Measurements from ENCODE around the gene ARHGEF17.

Gene ARHGEF17

GRCh38 chr11:73356979-73357860, 49.1 kb downstream of the ARHGEF17 start:
- no peak for DNase-seq (ENCODE audit: low read depth)

DNA sequence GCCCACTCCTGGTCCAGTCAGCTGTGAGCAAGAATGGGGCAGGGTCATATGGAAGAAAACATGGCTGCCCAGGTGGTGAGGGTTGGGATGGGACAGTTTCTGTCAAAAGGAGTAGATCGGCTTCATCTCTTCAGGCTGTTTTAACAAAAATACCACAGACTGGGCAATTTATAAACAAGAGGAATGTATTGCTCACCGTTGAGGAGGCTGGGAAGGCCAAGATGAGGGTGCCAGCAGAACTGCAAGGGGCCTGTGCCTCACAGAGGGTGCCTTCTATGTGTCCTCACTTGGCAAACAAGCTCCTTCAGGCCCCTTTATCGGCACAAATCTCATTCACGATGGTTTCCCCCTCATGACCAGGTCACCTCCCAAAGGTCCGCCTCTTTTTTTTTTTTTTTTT, 50.0 kb downstream of the ARHGEF17 start:
- no peak for DNase-seq (ENCODE audit: low read depth)

DNA sequence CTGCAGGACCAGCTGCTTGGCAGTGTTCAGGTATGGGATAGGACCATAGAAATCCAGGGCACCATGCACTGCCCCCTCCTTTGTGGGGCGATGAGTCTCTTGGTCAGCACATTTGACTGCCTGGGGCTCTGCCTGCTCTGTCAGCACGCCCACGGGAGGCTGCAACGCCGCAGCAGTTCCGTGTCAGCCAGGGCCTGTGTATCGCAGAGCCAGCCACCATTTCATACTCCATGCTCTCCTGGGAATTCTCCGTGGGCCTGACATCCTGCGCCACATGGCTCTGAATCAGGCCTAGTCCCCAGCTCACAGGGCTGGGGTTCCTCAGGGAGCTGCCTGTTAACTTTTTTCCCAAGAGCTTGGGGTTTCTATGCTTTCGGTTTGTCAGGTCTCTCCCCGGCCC, 51.3 kb downstream of the ARHGEF17 start:
- DNase-seq (ENCODE audit: low read depth) = peak; percentile 42

DNA sequence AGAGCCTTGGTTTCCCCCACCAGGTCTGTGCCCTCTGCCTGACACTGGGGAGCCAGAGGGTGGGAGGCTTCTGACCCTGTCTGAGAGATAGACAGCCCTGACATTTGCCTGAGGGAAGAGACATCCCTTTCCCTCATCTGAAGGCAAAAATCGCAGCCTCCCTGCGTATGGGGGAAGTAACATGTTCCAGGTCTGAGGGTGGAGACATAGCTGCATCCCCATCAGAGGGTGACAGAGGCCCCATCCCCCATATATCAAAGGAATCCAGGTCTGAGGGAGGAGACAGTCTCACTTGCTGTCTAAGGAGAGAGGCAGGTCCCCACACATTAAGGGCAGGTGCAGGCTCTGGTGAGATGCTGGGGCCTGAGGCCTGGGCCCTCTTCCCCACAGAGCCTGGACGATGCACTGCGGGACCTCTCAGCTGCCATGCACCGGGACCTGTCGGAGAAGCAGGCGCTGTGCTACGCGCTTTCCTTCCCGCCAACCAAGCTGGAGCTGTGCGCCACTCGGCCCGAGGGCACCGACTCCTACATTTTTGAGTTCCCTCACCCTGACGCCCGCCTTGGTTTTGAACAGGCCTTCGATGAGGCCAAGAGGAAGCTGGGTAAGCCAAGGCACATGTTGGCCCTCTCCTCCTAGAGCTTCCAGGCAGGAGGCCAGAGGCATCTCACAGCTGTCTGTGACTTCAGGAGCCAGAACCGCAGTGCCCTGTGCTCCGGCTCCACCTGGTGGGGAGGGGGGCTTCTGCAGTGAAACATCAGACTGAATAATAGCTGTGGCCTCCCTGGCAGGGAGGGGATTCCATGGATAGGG, 52.1 kb downstream of the ARHGEF17 start:
- no peak for DNase-seq (ENCODE audit: low read depth)

GRCh38 chr11:73360743-73361369, 52.8 kb downstream of the ARHGEF17 start:
- DNase-seq (ENCODE audit: low read depth) = no peak

DNA sequence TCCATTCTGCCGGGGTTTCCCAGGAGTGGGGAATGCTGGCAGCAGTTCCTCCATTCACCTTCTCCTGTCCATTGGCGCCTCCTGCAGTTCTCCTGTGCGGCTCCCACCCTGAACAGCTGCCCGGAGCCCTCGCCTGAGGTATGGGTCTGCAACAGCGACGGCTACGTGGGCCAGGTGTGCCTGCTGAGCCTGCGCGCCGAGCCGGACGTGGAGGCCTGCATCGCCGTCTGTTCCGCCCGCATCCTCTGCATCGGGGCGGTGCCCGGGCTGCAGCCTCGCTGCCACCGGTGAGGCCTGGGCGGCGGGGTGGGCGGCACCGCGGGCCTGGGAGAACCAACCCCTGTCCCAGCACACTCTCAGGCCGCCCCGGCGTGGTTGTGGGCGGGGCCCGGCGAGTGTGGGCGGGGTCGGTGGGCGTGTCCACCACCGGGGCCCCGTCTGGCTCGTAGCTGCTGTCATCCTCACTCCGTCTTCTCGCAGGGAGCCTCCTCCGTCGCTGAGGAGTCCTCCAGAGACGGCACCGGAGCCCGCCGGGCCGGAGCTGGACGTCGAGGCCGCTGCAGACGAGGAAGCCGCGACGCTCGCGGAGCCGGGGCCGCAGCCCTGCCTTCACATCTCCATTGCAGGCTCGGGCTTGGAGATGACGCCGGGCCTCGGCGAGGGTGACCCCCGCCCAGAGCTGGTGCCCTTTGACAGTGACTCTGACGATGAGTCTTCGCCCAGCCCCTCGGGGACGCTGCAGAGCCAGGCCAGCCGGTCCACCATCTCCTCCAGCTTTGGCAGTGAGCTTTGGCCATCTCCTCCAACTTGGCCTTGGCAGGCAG, 54.1 kb downstream of the ARHGEF17 start:
- DNase-seq (ENCODE audit: low read depth) = no peak

DNA sequence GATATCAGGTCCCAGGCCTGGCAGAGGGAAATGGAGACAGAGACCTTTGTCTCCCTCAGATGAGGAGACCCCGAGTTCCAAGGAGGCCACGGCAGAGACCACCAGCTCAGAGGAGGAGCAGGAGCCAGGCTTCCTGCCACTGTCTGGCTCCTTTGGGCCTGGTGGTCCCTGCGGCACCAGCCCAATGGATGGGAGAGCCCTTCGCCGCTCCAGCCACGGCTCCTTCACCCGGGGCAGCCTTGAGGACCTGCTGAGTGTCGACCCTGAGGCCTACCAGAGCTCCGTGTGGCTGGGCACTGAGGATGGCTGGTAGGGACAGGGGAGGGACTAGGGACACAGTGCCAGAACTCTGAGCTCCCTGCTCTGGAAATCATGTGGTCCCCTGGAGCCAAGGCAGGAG, 55.1 kb downstream of the ARHGEF17 start:
- no peak for DNase-seq (ENCODE audit: low read depth)

GRCh38 chr11:73365352-73366264, 57.5 kb downstream of the ARHGEF17 start:
- no peak for DNase-seq (ENCODE audit: low read depth)

- no peak for DNase-seq (ENCODE audit: low read depth)
Measured at GRCh38 chr11:73366265-73366610, 58.2 kb downstream of the ARHGEF17 start.

DNA sequence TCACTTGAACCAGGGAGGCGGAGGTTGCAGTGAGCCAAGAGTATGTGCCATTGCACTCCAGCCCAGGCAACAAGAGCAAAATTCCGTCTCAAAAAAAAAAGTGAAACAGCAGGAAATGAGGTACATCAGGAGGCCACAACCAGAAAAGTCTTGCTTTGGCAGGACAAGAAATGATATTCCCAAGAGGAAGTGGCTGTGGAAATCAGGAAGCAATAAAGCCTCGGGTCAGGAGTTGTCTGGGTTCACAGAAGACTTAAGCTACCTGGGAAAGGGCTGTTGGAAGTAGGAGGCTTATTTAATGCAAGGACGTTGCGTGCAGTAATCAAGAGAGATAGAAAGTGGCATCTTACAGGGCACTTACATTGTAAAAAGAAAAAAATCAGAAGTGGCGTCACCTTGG, 58.9 kb downstream of the ARHGEF17 start:
- no peak for DNase-seq (ENCODE audit: low read depth)

GRCh38 chr11:73367482-73368024, 59.5 kb downstream of the ARHGEF17 start:
- DNase-seq (ENCODE audit: low read depth) = no peak

- DNase-seq (ENCODE audit: low read depth) = peak; percentile 13
Measured at GRCh38 chr11:73372375-73372993, 64.4 kb downstream of the ARHGEF17 start.

DNA sequence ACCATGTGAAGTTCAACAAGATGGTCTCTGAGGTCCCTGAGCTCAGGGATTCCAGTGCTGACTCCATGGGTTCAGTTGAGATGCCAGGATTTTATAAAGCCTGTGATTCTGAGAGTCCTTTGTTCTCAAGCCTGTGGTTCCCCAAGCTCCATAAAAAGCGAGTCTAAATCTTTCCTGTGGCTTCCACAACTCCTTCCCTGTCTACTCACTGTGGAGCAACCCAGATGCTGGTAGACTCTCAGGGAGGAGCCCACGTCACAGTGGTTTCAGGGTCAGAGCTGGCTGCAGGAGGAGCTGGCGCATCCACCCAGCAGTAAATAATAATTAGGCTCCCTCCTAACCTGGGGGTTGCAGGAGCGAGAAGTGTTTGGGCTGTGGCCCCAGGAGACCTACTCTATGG, 66.1 kb downstream of the ARHGEF17 start:
- DNase-seq (ENCODE audit: low read depth) = peak; percentile 15

- no peak for DNase-seq (ENCODE audit: low read depth)
Measured at GRCh38 chr11:73375830-73376159, 67.7 kb downstream of the ARHGEF17 start.

GRCh38 chr11:73376160-73376802, 68.2 kb downstream of the ARHGEF17 start, which contains the start of gene RELT:
Gene RELT, plus strand, starts transcription at chr11:73376399. Its CDS starts 12,738 bp downstream, at chr11:73389137.
- DNase-seq (ENCODE audit: low read depth) = no peak

- DNase-seq (ENCODE audit: low read depth) = peak; percentile 54
Measured at GRCh38 chr11:73376803-73377629, 68.9 kb downstream of the ARHGEF17 start.

DNA sequence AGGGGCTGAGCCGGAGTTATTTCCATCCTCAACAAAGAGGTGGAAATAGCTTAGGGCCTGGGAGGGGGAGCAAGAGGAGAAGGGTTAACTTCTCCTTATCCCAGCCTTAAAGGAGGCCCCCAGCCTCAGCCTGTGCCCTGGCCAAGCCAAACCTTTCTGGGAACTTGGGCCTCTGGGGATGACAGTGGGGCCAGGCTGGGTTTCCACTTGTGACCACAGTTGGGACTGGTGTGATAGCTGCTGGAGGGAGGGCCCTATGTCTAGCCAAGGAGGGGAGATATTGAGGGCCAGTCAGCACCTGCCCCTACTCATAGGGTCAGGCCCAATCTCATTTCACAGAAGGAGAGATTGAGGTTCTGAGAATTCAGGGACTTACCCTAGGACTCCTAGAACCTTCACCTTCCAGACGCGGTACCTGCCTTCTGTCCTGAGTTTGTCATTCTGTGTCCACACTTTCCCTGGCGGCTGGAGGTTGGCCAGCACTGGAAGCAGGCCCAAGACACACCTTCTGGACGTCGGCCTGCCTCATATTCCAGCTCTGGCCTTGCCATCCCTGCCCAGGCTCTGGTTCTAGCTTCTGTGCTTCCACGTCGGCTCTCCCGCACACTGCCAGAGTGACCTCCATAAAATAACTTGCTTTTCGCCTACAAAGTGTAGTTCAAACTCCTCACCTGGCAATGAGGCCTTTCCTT, 71.3 kb downstream of the ARHGEF17 start:
- DNase-seq (ENCODE audit: low read depth) = no peak

DNA sequence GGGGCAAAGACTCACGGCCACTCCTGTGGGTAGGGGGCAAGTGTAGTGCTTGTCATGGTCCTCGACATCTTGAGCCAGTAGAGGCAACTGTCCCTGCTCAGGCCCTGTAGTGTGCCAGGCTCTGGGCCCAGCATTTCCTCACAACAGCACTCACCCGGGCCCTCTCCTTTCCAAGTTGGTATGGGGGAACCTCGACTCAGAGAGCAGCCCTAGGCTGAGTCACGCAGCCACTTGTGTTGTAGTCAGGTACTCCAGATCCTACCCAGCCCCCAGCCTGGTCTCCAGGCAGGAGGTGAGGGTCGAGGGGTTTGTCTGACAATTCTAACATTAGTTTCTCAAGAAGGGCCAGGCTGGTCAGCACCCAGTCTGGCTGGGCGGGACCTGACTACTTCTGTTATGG, 72.3 kb downstream of the ARHGEF17 start:
- DNase-seq (ENCODE audit: low read depth) = no peak

Data from GM04503 (cell line).